Tibial nerve (tissue), 4 donors: Measurements from ENCODE around the gene CYP4F8. TPM values are rescaled to one million over a fixed set of nuclear protein-coding genes. Genes with fewer than 3 reads are reported as not detected.
"Not testable (repeated sequence)": the region's sequence is repeated elsewhere in the genome, so short reads cannot be mapped to it uniquely, and the experiment has no call there.

Experiments
- DNase-seq, 2 donors: peaks; one replicate each; pipeline ENCODE4 v3.0.0-alpha.2; 2019; ENCODE audit warnings: low spot score in 2 of 2
- H3K27ac ChIP-seq, 4 donors: fragments of 200-600 bp; sonication (generic) in 3 of 4; one replicate each; pipeline ENCODE4 v1.5.1; 2017 to 2019; ENCODE audit warnings: mild to moderate bottlenecking in 1 of 4
- H3K27me3 ChIP-seq, 2 donors: fragments of 200-600 bp; sonication (generic) in 1 of 2; one replicate each; pipeline versions ENCODE4 v1.5.1 to v1.6.0; 2017 to 2019
- H3K36me3 ChIP-seq, 3 donors: fragments of 200-600 bp; sonication (generic); one replicate each; pipeline ENCODE4 v1.5.1; 2018 to 2019
- H3K4me1 ChIP-seq, 4 donors: fragments of 200-600 bp; sonication (generic) in 3 of 4; one replicate each; pipeline ENCODE4 v1.5.1; 2017 to 2019
- H3K4me3 ChIP-seq, 4 donors: fragments of 200-600 bp; sonication (generic) in 3 of 4; one replicate each; pipeline ENCODE4 v1.5.1; 2017 to 2019; ENCODE audit warnings: mild to moderate bottlenecking in 1 of 4, moderate library complexity in 1 of 4
- H3K9me3 ChIP-seq, 4 donors: fragments of 200-600 bp; sonication (generic) in 3 of 4; one replicate each; pipeline ENCODE4 v1.5.1; 2017 to 2019
- CTCF ChIP-seq, 5 experiments: fragments of 200-600 bp in 3 of 5; fragments of 450-650 bp in 2 of 5; sonication (generic) in 3 of 5; IDR thresholded peaks; one replicate each; pipeline ENCODE4 v1.5.1; 2016 to 2019; ENCODE audit warnings: antibody characterized with exemption in 5 of 5, mild to moderate bottlenecking in 3 of 5, moderate library complexity in 2 of 5
- EP300 ChIP-seq, 2 donors: sonication (generic); formaldehyde crosslinking; IDR thresholded peaks; one replicate each; pipeline ENCODE4 v1.6.1; 2017; ENCODE audit warnings: antibody characterized with exemption in 2 of 2, mild to moderate bottlenecking in 1 of 2
- POLR2A ChIP-seq, 2 donors: fragments of 450-650 bp; IDR thresholded peaks; one replicate each; pipeline ENCODE4 v1.6.1; 2017; ENCODE audit warnings: antibody characterized with exemption in 2 of 2, mild to moderate bottlenecking in 2 of 2, moderate library complexity in 2 of 2
- WGBS, 2 donors: methylation state at CpG; one replicate each; pipeline ENCODE4 v1.1.5; 2018; 5-methylcytosine and 5-hydroxymethylcytosine counted together
- total RNA-seq, 4 donors: library from RNA; depleted of rRNA; stranded (reverse); fragments of >200 nt; gene quantifications; one replicate each; pipeline ENCODE4 v1.1.0, GENCODE V29; 2016

CYP4F8 gene
- total RNA-seq, 4 donors from 2014 or later, result not detected

GRCh38 chr19:15588265-15588664 lies 26.8 kb upstream of the CYP4F8 start:
- DNase-seq, result no peak
- WGBS, 2 donors, result 93 to 96% methylated on average over 1 of the region's 1 CpG
- Histone ChIP-seq H3K27ac (no peak overlapping the region), H3K27me3 (peaks cover 0 to 14% of the 10 kb centered on the region in 2 donors), H3K36me3 (no peaks in the 10 kb centered on the region), H3K4me3 (no peak overlapping the region), H3K4me1 (peaks cover 0 to 8% (median 0%) of the 10 kb centered on the region in 4 donors), H3K9me3 (peaks cover 0 to 16% (median 0%) of the 10 kb centered on the region in 4 donors)
- TF ChIP-seq POLR2A (IDR thresholded peaks at IDR 0.05) (no peak), CTCF (IDR thresholded peaks at IDR 0.05) (no peak), EP300 (IDR thresholded peaks at IDR 0.05) (no peak)

- peaks cover 0 to 1% of the 10 kb centered on the region in 2 donors for H3K27me3 ChIP-seq
- H3K9me3 ChIP-seq, result peaks cover 0 to 16% (median 0%) of the 10 kb centered on the region in 4 donors
- no peak overlapping the region for H3K4me3 ChIP-seq
- no peak for DNase-seq
- H3K36me3 ChIP-seq, result no peaks in the 10 kb centered on the region
- TF ChIP-seq EP300 (IDR thresholded peaks at IDR 0.05), result no peak
- TF ChIP-seq CTCF (IDR thresholded peaks at IDR 0.05), result no peak
- no peak for TF ChIP-seq POLR2A (IDR thresholded peaks at IDR 0.05)
- no peak overlapping the region for H3K27ac ChIP-seq
- H3K4me1 ChIP-seq, result no peaks in the 10 kb centered on the region
- WGBS, 2 donors, result 79 to 84% methylated on average over 5 of the region's 5 CpGs
These were observed 25.1 kb upstream of the CYP4F8 start for GRCh38 chr19:15589760-15590451.

- 61 to 69% methylated on average over 4 of the region's 4 CpGs for WGBS, 2 donors
- no peaks in the 10 kb centered on the region for H3K27me3 ChIP-seq
- no peak for DNase-seq
These were observed 23.2 kb upstream of the CYP4F8 start for GRCh38 chr19:15591796-15592195.

GRCh38 chr19:15592506-15592905 lies 22.5 kb upstream of the CYP4F8 start:
- not testable (repeated sequence) for DNase-seq
- WGBS, 2 donors, result 35 to 37% methylated on average over 5 of the region's 5 CpGs

More at GRCh38 chr19:15591796-15592195, 23.2 kb upstream of the CYP4F8 start:
- TF ChIP-seq CTCF (IDR thresholded peaks at IDR 0.05), result no peak
- TF ChIP-seq EP300 (IDR thresholded peaks at IDR 0.05), result no peak
- TF ChIP-seq POLR2A (IDR thresholded peaks at IDR 0.05), result no peak
- Histone ChIP-seq H3K27ac (no peak overlapping the region), H3K36me3 (no peaks in the 10 kb centered on the region), H3K4me1 (no peaks in the 10 kb centered on the region), H3K4me3 (no peak overlapping the region), H3K9me3 (peaks cover 0 to 23% (median 0%) of the 10 kb centered on the region in 4 donors)

GRCh38 chr19:15593766-15594165 lies 21.3 kb upstream of the CYP4F8 start:
- H3K27me3 ChIP-seq, H3K36me3 ChIP-seq, H3K4me1 ChIP-seq, H3K27ac ChIP-seq, H3K4me3 ChIP-seq, DNase-seq: not testable (repeated sequence)
- peaks cover 0 to 27% (median 0%) of the 10 kb centered on the region in 4 donors for H3K9me3 ChIP-seq
- 66 to 84% methylated on average over 4 of the region's 4 CpGs for WGBS, 2 donors

More at GRCh38 chr19:15592506-15592905, 22.5 kb upstream of the CYP4F8 start:
- H3K4me3 ChIP-seq, H3K27me3 ChIP-seq, H3K36me3 ChIP-seq, H3K4me1 ChIP-seq, H3K27ac ChIP-seq: not testable (repeated sequence)
- H3K9me3 ChIP-seq, result peaks cover 0 to 27% (median 0%) of the 10 kb centered on the region in 4 donors

- Histone ChIP-seq H3K36me3 (no peaks in the 10 kb centered on the region), H3K4me3 (no peak overlapping the region), H3K27ac (no peak overlapping the region), H3K9me3 (peaks cover 0 to 27% (median 0%) of the 10 kb centered on the region in 4 donors), H3K27me3 (no peaks in the 10 kb centered on the region), H3K4me1 (no peaks in the 10 kb centered on the region)
- WGBS, 2 donors, result 48 to 64% methylated on average over 6 of the region's 6 CpGs
- DNase-seq, result no peak
- no peak for TF ChIP-seq CTCF (IDR thresholded peaks at IDR 0.05)
- TF ChIP-seq EP300 (IDR thresholded peaks at IDR 0.05), result no peak
- TF ChIP-seq POLR2A (IDR thresholded peaks at IDR 0.05), result no peak
These were observed 19.9 kb upstream of the CYP4F8 start for GRCh38 chr19:15595069-15595468.

GRCh38 chr19:15607978-15608925 lies 6.8 kb upstream of the CYP4F8 start:
- not testable (repeated sequence) for H3K36me3 ChIP-seq, H3K27me3 ChIP-seq, H3K27ac ChIP-seq, H3K9me3 ChIP-seq, H3K4me1 ChIP-seq, H3K4me3 ChIP-seq, DNase-seq
- 88 to 90% methylated on average over 17 to 24 of the region's 27 CpGs for WGBS, 2 donors
